WTC11 (cell line): ENCODE results near the gene SLC17A2. TPM values are rescaled to one million over a fixed set of nuclear protein-coding genes. Genes with fewer than 3 reads are reported as not detected.
A peak's percentile ranks its signal among the peaks of the same experiment; 100 is the strongest.

Experiments
- CDX4 ChIP-seq: fragments of 250-450 bp; sonication (Bioruptor Pico); IDR thresholded peaks from 2 replicates; pipeline ENCODE4 v1.9.0; 2021; ENCODE audit warnings: moderate library complexity, mild to moderate bottlenecking, inconsistent platforms, borderline replicate concordance
- E2F1 ChIP-seq: sonication (generic); formaldehyde crosslinking; IDR thresholded peaks from 2 replicates; pipeline ENCODE4 v1.8.0; 2022; ENCODE audit warnings: mild to moderate bottlenecking, missing genetic modification reagents
- FOXP4 ChIP-seq: sonication (generic); formaldehyde crosslinking; IDR thresholded peaks from 2 replicates; pipeline ENCODE4 v1.8.0; 2022; ENCODE audit warnings: mild to moderate bottlenecking, missing genetic modification reagents
- MXD4 ChIP-seq: fragments of 250-450 bp; sonication (Bioruptor Pico); IDR thresholded peaks from 2 replicates; pipeline ENCODE4 v1.8.0; 2021; ENCODE audit warnings: mild to moderate bottlenecking, moderate library complexity, borderline replicate concordance
- NR1H2 ChIP-seq: sonication (generic); formaldehyde crosslinking; IDR thresholded peaks from 2 replicates; pipeline ENCODE4 v1.9.0; 2021; ENCODE audit warnings: mild to moderate bottlenecking, moderate library complexity, missing genetic modification reagents
- NR2C2 ChIP-seq: sonication (generic); formaldehyde crosslinking; IDR thresholded peaks from 2 replicates; pipeline ENCODE4 v1.8.0; 2022; ENCODE audit warnings: mild to moderate bottlenecking, missing genetic modification reagents
- PREB ChIP-seq: sonication (generic); formaldehyde crosslinking; IDR thresholded peaks from 2 replicates; pipeline ENCODE4 v1.8.1; 2022; ENCODE audit warnings: mild to moderate bottlenecking, missing genetic modification reagents, moderate library complexity, borderline replicate concordance
- RELA ChIP-seq: sonication (generic); formaldehyde crosslinking; IDR thresholded peaks from 2 replicates; pipeline ENCODE4 v1.8.1; 2022; ENCODE audit warnings: missing genetic modification reagents, mild to moderate bottlenecking, borderline replicate concordance
- USF2 ChIP-seq: sonication (generic); formaldehyde crosslinking; IDR thresholded peaks from 2 replicates; pipeline ENCODE4 v1.8.1; 2023; ENCODE audit warnings: mild to moderate bottlenecking, missing genetic modification reagents, moderate library complexity
- ZNF416 ChIP-seq: fragments of 250-450 bp; sonication (Bioruptor Pico); IDR thresholded peaks from 2 replicates; pipeline ENCODE4 v1.9.0; 2021; ENCODE audit warnings: mild to moderate bottlenecking, inconsistent platforms
- total RNA-seq: library from RNA; stranded (reverse); gene quantifications from 3 replicates; pipeline ENCODE4 v1.2.3, GENCODE V29; 2021
- TF ChIP-seq, protein P1 (sequence below): fragments of 250-450 bp; sonication (Bioruptor Pico); IDR thresholded peaks from 2 replicates; pipeline ENCODE4 v1.8.0; 2021; ENCODE audit warnings: mild to moderate bottlenecking
- TF ChIP-seq, protein P2 (sequence below): sonication (generic); formaldehyde crosslinking; IDR thresholded peaks from 2 replicates; pipeline ENCODE4 v1.8.1; 2022; ENCODE audit warnings: low read depth, mild to moderate bottlenecking, moderate library complexity, missing genetic modification reagents, borderline replicate concordance
- TF ChIP-seq, protein P3 (sequence below): fragments of 250-450 bp; sonication (Bioruptor Pico); IDR thresholded peaks from 2 replicates; pipeline ENCODE4 v1.9.0; 2021; ENCODE audit warnings: mild to moderate bottlenecking, borderline replicate concordance

SLC17A2 gene
- total RNA-seq, 1 experiment from 2014 or later: not detected

DNA sequence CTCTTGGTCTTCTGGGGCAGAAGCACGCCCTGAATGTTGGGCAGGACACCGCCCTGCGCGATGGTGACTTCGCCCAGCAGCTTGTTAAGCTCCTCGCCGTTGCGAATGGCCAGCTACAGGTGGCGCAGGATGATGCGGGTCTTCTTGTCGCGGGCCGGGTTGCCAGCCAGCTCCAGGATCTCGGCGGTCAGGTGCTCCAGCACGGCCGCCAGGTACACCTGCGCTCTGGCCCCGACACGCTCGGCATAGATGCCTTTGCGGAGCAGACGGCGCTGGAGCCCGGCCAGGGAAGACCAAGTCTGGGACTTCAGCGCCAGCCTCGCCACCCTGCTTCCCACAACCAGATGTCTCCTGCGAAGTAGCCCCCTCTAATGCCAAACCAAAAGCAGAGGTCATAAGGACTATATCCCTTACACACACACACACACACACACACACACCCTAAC, 48.4 kb downstream of the SLC17A2 start (continued):
- peak; percentile 18; the same call in 1 of the 2 replicates for TF ChIP-seq FOXP4
- no peak for TF ChIP-seq ZNF416 (CRISPR knock-in tag)
- no peak for TF ChIP-seq CDX4 (CRISPR knock-in tag)
- TF ChIP-seq, protein P1, sequence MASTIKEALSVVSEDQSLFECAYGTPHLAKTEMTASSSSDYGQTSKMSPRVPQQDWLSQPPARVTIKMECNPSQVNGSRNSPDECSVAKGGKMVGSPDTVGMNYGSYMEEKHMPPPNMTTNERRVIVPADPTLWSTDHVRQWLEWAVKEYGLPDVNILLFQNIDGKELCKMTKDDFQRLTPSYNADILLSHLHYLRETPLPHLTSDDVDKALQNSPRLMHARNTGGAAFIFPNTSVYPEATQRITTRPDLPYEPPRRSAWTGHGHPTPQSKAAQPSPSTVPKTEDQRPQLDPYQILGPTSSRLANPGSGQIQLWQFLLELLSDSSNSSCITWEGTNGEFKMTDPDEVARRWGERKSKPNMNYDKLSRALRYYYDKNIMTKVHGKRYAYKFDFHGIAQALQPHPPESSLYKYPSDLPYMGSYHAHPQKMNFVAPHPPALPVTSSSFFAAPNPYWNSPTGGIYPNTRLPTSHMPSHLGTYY (CRISPR knock-in tag): no peak; the same call in 1 of the 2 replicates
- TF ChIP-seq E2F1: no peak
- TF ChIP-seq USF2 (CRISPR knock-in tag): peak; percentile 55
- TF ChIP-seq NR2C2: no peak
- TF ChIP-seq, protein P2, sequence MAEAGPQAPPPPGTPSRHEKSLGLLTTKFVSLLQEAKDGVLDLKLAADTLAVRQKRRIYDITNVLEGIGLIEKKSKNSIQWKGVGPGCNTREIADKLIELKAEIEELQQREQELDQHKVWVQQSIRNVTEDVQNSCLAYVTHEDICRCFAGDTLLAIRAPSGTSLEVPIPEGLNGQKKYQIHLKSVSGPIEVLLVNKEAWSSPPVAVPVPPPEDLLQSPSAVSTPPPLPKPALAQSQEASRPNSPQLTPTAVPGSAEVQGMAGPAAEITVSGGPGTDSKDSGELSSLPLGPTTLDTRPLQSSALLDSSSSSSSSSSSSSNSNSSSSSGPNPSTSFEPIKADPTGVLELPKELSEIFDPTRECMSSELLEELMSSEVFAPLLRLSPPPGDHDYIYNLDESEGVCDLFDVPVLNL (CRISPR knock-in tag): no peak
- TF ChIP-seq, protein P3, sequence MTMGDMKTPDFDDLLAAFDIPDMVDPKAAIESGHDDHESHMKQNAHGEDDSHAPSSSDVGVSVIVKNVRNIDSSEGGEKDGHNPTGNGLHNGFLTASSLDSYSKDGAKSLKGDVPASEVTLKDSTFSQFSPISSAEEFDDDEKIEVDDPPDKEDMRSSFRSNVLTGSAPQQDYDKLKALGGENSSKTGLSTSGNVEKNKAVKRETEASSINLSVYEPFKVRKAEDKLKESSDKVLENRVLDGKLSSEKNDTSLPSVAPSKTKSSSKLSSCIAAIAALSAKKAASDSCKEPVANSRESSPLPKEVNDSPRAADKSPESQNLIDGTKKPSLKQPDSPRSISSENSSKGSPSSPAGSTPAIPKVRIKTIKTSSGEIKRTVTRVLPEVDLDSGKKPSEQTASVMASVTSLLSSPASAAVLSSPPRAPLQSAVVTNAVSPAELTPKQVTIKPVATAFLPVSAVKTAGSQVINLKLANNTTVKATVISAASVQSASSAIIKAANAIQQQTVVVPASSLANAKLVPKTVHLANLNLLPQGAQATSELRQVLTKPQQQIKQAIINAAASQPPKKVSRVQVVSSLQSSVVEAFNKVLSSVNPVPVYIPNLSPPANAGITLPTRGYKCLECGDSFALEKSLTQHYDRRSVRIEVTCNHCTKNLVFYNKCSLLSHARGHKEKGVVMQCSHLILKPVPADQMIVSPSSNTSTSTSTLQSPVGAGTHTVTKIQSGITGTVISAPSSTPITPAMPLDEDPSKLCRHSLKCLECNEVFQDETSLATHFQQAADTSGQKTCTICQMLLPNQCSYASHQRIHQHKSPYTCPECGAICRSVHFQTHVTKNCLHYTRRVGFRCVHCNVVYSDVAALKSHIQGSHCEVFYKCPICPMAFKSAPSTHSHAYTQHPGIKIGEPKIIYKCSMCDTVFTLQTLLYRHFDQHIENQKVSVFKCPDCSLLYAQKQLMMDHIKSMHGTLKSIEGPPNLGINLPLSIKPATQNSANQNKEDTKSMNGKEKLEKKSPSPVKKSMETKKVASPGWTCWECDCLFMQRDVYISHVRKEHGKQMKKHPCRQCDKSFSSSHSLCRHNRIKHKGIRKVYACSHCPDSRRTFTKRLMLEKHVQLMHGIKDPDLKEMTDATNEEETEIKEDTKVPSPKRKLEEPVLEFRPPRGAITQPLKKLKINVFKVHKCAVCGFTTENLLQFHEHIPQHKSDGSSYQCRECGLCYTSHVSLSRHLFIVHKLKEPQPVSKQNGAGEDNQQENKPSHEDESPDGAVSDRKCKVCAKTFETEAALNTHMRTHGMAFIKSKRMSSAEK (CRISPR knock-in tag): no peak
- no peak for TF ChIP-seq PREB (CRISPR knock-in tag)
- TF ChIP-seq RELA (CRISPR knock-in tag): no peak
- TF ChIP-seq NR1H2 (CRISPR knock-in tag): no peak
- no peak for TF ChIP-seq MXD4 (CRISPR knock-in tag)
